Chondrocyte (in vitro differentiated cells): ENCODE results near the gene PARD6G. TPM values are rescaled to one million over a fixed set of nuclear protein-coding genes. Genes with fewer than 3 reads are reported as not detected.

Source experiments
- DNase-seq: peaks from one replicate; pipeline ENCODE4 v3.0.0; 2021; ENCODE audit warnings: mixed read lengths, low spot score
- H3K27ac Mint-ChIP-seq: one replicate; pipeline ENCODE4 v1.8.0; 2021; ENCODE audit warnings: mild to moderate bottlenecking, moderate library complexity, mixed read lengths; ENCODE audit not compliant: unreplicated experiment
- H3K27me3 Mint-ChIP-seq: 2 replicates; pipeline ENCODE4 v1.8.0; 2021; ENCODE audit warnings: low read depth, mixed read lengths
- H3K36me3 Mint-ChIP-seq: 2 replicates; pipeline ENCODE4 v1.8.0; 2021; ENCODE audit warnings: low read depth, mixed read lengths
- H3K4me1 Mint-ChIP-seq: 2 replicates; pipeline ENCODE4 v1.8.0; 2021; ENCODE audit warnings: low read depth, mild to moderate bottlenecking, mixed read lengths
- H3K4me3 Mint-ChIP-seq: one replicate; pipeline ENCODE4 v1.8.0; 2021; ENCODE audit warnings: mild to moderate bottlenecking, moderate library complexity, mixed read lengths; ENCODE audit not compliant: unreplicated experiment
- H3K9me3 Mint-ChIP-seq: 2 replicates; pipeline ENCODE4 v1.8.0; 2021; ENCODE audit warnings: low read depth, mixed read lengths
- total RNA-seq: library from RNA; stranded (reverse); gene quantifications from 3 replicates; pipeline ENCODE4 v1.2.1, GENCODE V29; 2021
- TF ChIP-seq, protein P1 (sequence below): fragments of 200-600 bp; sonication (generic); IDR thresholded peaks from 2 replicates; pipeline ENCODE4 v1.5.0; 2021; ENCODE audit warnings: antibody characterized with exemption, mild to moderate bottlenecking, moderate library complexity

The PARD6G gene
- total RNA-seq, 1 donor from 2014 or later: 17.7 TPM

DNA sequence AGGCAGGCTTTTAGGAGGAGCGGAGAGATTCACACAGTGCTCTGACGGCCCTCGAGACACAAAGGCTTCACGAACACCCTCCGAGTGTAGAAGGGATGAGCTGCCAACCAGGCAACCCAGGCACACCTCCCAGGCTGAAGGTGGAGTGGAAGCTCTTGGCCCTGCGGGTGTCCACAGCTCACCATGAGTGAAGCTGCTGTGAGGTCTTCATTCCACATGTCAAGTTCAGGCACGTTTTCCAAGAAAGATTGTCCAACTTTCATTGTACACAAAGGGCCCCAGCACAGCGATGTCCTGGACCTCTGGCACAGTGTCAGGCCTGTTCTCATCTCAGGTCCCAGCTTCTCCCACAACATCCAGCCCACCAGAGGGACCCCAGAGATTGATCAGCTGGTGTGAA lies 13.4 kb downstream of the PARD6G start:
- no peaks in the 10 kb centered on the region for H3K36me3 Mint-ChIP-seq
- H3K4me1 Mint-ChIP-seq: no peaks in the 10 kb centered on the region
- peaks cover 4% of the 10 kb centered on the region for H3K9me3 Mint-ChIP-seq
- H3K27ac Mint-ChIP-seq: no peak overlapping the region
- H3K4me3 Mint-ChIP-seq: no peak overlapping the region
- no peaks in the 10 kb centered on the region for H3K27me3 Mint-ChIP-seq
- DNase-seq: no peak
- TF ChIP-seq, protein P1, sequence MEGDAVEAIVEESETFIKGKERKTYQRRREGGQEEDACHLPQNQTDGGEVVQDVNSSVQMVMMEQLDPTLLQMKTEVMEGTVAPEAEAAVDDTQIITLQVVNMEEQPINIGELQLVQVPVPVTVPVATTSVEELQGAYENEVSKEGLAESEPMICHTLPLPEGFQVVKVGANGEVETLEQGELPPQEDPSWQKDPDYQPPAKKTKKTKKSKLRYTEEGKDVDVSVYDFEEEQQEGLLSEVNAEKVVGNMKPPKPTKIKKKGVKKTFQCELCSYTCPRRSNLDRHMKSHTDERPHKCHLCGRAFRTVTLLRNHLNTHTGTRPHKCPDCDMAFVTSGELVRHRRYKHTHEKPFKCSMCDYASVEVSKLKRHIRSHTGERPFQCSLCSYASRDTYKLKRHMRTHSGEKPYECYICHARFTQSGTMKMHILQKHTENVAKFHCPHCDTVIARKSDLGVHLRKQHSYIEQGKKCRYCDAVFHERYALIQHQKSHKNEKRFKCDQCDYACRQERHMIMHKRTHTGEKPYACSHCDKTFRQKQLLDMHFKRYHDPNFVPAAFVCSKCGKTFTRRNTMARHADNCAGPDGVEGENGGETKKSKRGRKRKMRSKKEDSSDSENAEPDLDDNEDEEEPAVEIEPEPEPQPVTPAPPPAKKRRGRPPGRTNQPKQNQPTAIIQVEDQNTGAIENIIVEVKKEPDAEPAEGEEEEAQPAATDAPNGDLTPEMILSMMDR: no peak

DNA sequence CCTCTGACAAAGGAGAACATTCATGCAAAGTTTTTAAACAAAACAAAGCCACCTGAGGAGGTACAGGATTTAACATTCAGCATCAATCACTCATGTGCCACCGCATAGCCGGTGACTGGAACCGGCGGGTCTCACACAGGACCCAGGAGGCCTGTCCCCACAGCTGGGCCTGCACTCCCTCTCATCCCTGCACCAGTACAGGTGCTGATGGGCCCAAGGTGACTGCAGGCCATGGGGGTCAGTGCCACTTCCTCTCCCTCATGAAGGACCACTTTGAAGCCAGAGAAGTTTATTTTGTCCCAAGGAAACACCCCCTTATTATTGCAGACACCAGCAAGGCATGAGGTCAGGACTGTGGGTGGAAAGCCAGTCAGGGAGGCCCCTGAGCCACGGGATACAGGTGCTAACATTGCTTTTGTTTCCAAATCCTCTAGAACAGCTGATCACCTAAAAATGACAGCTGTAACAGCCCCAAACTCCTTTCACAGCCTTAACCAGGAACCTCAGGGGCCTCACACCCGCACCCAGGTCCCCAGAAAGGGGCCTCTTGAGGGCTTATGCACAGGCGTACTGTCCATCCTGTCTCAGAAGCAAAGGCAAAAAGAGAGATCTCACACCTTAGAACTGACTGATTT lies 14.0 kb downstream of the PARD6G start:
- H3K36me3 Mint-ChIP-seq: no peaks in the 10 kb centered on the region
- H3K27ac Mint-ChIP-seq: no peak overlapping the region
- H3K9me3 Mint-ChIP-seq: peaks cover 4% of the 10 kb centered on the region
- TF ChIP-seq, protein P1: no peak
- no peak for DNase-seq
- H3K4me1 Mint-ChIP-seq: no peaks in the 10 kb centered on the region
- H3K27me3 Mint-ChIP-seq: no peaks in the 10 kb centered on the region
- no peak overlapping the region for H3K4me3 Mint-ChIP-seq

DNA sequence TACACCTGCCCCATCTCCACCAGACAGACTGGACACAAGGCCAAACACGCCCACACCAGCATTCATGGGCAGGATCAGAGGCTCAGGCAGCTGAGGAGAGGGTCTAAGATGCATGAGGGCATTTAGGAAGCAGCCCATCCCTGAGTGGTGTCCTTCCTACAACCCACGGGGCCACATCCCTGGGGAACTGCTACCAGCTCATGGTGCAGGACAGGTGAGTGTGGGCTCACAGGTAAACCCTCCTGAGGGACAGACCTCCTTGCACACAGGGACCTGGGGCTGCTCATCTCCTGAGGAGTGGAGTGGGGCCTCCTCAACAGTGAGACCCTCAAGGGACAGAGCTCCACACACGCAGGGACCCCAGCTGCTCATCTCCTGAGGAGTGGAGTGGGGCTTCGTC lies 14.6 kb downstream of the PARD6G start:
- TF ChIP-seq, protein P1: no peak
- no peak for DNase-seq
- Mint-ChIP-seq H3K27ac (no peak overlapping the region), H3K4me3 (no peak overlapping the region), H3K4me1 (no peaks in the 10 kb centered on the region), H3K27me3 (no peaks in the 10 kb centered on the region), H3K9me3 (peaks cover 4% of the 10 kb centered on the region), H3K36me3 (no peaks in the 10 kb centered on the region)

DNA sequence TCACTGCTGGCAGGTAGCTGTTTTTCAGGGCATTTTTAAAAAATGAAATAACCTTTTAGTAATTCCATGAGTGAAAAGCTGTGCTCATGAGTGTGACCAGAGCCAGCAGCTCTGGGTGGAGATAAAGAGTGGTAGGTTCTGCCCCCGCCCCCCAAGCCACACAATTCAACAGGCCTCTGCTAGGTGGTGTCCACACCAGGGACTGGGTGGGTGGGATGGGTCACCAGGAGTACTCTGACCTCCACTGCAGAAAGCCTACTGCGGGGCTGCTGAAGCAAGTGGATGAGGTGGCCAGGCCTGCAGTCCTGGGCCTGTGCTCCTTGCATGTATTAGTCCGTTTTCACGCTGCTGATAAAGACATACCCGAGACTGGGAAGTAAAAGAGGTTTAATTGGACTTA lies 15.3 kb downstream of the PARD6G start:
- TF ChIP-seq, protein P1: no peak
- H3K27ac Mint-ChIP-seq: no peak overlapping the region

DNA sequence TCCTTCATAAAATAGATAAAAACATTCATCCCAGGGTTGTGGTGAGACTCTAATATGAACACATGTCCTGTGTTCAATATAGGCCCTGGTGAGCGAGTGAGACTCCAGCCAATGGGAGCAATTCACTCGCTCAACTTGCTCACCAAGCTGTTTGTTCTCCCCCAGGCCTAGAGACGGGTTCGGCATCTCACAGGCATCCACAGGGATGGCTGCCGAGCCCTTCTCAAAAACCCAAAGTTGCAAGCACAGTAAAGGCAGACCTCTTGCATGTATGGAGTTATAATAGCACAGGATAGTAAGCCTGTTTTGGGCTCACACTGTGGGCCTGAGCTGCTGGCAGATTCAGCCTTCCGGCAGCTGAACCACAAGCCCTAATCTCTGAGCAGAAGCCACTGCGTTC lies 15.7 kb downstream of the PARD6G start:
- Mint-ChIP-seq H3K27me3 (no peaks in the 10 kb centered on the region), H3K36me3 (no peaks in the 10 kb centered on the region), H3K4me3 (no peak overlapping the region), H3K27ac (no peak overlapping the region), H3K9me3 (peaks cover 3% of the 10 kb centered on the region), H3K4me1 (peaks cover 6% of the 10 kb centered on the region)
- TF ChIP-seq, protein P1: no peak
- DNase-seq: no peak

More for the DNA sequence above, 15.3 kb downstream of the PARD6G start:
- Mint-ChIP-seq H3K4me3 (no peak overlapping the region), H3K36me3 (no peaks in the 10 kb centered on the region), H3K27me3 (no peaks in the 10 kb centered on the region), H3K9me3 (peaks cover 4% of the 10 kb centered on the region), H3K4me1 (peaks cover 4% of the 10 kb centered on the region)
- DNase-seq: no peak
